ENCODE measurements around the gene RENBP.

DNA sequence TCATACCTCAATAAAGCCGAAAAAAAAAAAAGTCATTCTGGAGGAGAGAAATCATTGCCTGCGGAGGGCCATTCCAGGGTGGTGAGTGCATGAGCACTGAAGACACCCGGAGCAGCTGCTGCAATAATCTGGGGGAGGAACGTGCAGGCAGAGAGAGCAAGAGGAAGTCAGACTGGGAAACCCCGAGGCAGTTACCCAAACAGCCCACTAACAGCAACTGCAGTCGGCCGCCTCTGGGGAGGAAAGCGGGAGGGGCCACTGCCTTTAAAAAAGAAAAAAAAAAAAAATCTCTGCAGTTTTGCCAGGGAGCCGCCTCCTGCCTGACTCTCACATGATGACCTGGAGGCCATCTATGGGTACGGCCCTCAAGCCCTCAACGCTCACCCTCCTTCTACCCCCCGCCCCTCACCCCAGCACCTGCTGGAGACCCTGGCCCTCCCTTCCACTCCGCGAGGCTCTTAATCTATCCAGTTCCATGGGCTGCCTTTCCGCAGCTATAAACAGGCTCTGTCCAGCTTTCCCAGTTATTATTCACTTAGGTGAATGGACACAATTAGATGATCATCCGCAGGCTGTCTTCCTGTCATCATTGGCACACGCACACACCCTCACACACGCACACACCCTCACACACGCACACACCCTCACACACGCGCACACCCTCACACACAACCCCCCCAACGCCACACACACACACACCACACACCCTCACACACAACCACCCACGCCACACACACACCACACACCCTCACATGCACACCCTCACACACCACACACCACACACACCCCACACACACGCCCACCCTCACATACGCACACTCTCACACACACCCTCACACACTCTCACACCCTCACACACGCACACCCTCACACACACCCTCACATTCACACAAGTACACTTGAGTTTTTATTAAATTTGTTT is 43.4 kb downstream of the RENBP start:
- TF ChIP-seq, protein P1, sequence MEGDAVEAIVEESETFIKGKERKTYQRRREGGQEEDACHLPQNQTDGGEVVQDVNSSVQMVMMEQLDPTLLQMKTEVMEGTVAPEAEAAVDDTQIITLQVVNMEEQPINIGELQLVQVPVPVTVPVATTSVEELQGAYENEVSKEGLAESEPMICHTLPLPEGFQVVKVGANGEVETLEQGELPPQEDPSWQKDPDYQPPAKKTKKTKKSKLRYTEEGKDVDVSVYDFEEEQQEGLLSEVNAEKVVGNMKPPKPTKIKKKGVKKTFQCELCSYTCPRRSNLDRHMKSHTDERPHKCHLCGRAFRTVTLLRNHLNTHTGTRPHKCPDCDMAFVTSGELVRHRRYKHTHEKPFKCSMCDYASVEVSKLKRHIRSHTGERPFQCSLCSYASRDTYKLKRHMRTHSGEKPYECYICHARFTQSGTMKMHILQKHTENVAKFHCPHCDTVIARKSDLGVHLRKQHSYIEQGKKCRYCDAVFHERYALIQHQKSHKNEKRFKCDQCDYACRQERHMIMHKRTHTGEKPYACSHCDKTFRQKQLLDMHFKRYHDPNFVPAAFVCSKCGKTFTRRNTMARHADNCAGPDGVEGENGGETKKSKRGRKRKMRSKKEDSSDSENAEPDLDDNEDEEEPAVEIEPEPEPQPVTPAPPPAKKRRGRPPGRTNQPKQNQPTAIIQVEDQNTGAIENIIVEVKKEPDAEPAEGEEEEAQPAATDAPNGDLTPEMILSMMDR (conservative IDR thresholded peaks at IDR 0.05; ENCODE audit: low read length) = no peak
- no peak for TF ChIP-seq EZH2phosphoT487 (IDR thresholded peaks at IDR 0.05; ENCODE audit: borderline replicate concordance, low read depth, low read length)
